SKM-1 (cell line): ENCODE results near the gene ENAH.

Experiments used
- DNase-seq: peaks from one replicate; lab custom pipeline; 2025; ENCODE audit not compliant: unreplicated experiment; lab: John Stamatoyannopoulos, UW

The ENAH gene

GRCh38 chr1:225441314-225442122 lies 211.4 kb downstream of the ENAH start:
- no peak for DNase-seq

GRCh38 chr1:225440380-225441221 lies 212.3 kb downstream of the ENAH start:
- no peak for DNase-seq

GRCh38 chr1:225437710-225438437 lies 215.0 kb downstream of the ENAH start:
- no peak for DNase-seq
